Erythroblast (primary cell): Measurements from ENCODE around the gene TXNDC12.

Experiments used
- GATA1 ChIP-seq: IDR thresholded peaks from 2 replicates; pipeline ENCODE4 v1.6.1; 2011; ENCODE audit warnings: low read depth, mild to moderate bottlenecking, control low read depth, low read length, moderate library complexity
- POLR2A ChIP-seq: IDR thresholded peaks from 2 replicates; pipeline ENCODE4 v1.6.1; 2011; ENCODE audit warnings: mild to moderate bottlenecking, low read length

DNA sequence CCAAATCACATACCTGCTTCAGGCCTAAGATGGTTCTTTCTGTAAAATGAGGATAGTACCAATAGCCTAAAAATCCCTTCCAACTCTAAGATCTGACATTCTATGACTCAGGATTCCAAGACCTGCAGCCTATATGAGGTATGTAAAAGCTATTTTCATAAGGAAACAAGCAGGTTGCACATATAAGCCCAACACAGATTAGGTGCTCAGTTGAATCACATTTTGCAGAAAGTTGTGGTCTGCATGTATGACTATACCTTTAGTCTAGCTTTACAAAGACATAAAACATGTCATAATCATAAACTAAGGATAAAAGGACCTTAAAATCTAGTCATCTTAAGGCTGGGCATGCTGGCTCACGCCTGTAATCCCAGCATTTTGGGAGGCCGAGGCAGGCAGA, 28.7 kb downstream of the TXNDC12 start:
- no peak for TF ChIP-seq POLR2A
- no peak for TF ChIP-seq GATA1
